HepG2 (cell line): ENCODE measurements around the gene GLS2. TPM values are rescaled to one million over a fixed set of nuclear protein-coding genes. Genes with fewer than 3 reads are reported as not detected.

Experiments
- ELF4 ChIP-seq: sonication (generic); formaldehyde crosslinking; IDR thresholded peaks from 2 replicates; pipeline ENCODE4 v1.5.0; 2020; ENCODE audit warnings: missing genetic modification reagents, mild to moderate bottlenecking, moderate library complexity, borderline replicate concordance
- HOXA5 ChIP-seq: sonication (generic); formaldehyde crosslinking; IDR thresholded peaks from 2 replicates; pipeline ENCODE4 v1.4.0; 2020; ENCODE audit warnings: missing genetic modification reagents
- POLR2A ChIP-seq, 2 experiments: IDR thresholded peaks; 2 replicates each; pipeline ENCODE4 v1.6.1; 2011; ENCODE audit warnings: low read depth in 2 of 2, low read length in 2 of 2, mild to moderate bottlenecking in 1 of 2, moderate library complexity in 1 of 2; ENCODE audit not compliant: insufficient read depth in 1 of 2
- REPIN1 ChIP-seq: sonication (generic); formaldehyde crosslinking; IDR thresholded peaks from 2 replicates; pipeline ENCODE4 v1.8.0; 2022; ENCODE audit warnings: missing genetic modification reagents, low read depth, mild to moderate bottlenecking, borderline replicate concordance
- SMAD3 ChIP-seq: sonication (generic); formaldehyde crosslinking; IDR thresholded peaks from 2 replicates; pipeline ENCODE4 v1.4.0; 2020; ENCODE audit warnings: missing genetic modification reagents
- TERF1 ChIP-seq: sonication (generic); formaldehyde crosslinking; IDR thresholded peaks from 2 replicates; pipeline ENCODE4 v1.8.0; 2022; ENCODE audit warnings: mild to moderate bottlenecking, missing genetic modification reagents, moderate library complexity
- ZBTB14 ChIP-seq: sonication (generic); formaldehyde crosslinking; IDR thresholded peaks from 2 replicates; pipeline ENCODE4 v1.4.0; 2020; ENCODE audit warnings: missing genetic modification reagents
- ZBTB26 ChIP-seq: IDR thresholded peaks from 2 replicates; pipeline ENCODE4 v1.6.1; 2016; ENCODE audit warnings: missing compliant biosample characterization, missing genetic modification reagents, borderline replicate concordance
- ZHX2 ChIP-seq, 2 experiments: sonication (generic) in 1 of 2; formaldehyde crosslinking in 1 of 2; IDR thresholded peaks; 2 replicates each; pipeline versions ENCODE4 v1.6.1 to v1.9.0; 2014 to 2022; ENCODE audit warnings: antibody characterized with exemption in 1 of 2, borderline replicate concordance in 1 of 2, inconsistent platforms in 1 of 2, low read depth in 1 of 2, missing genetic modification reagents in 1 of 2
- ZKSCAN8 ChIP-seq: IDR thresholded peaks from 2 replicates; pipeline ENCODE4 v1.6.1; 2016; ENCODE audit warnings: borderline replicate concordance, missing genetic modification reagents, missing compliant biosample characterization
- ZNF280D ChIP-seq: sonication (generic); formaldehyde crosslinking; IDR thresholded peaks from 2 replicates; pipeline ENCODE4 v1.5.1; 2020; ENCODE audit warnings: mild to moderate bottlenecking, missing genetic modification reagents
- ZNF282 ChIP-seq: fragments of 450-650 bp; IDR thresholded peaks from 2 replicates; pipeline ENCODE4 v1.6.1; 2018; ENCODE audit not compliant: partially characterized antibody
- ZNF367 ChIP-seq: sonication (generic); formaldehyde crosslinking; IDR thresholded peaks from 2 replicates; pipeline ENCODE4 v1.4.0; 2020; ENCODE audit warnings: missing genetic modification reagents, borderline replicate concordance
- ZNF672 ChIP-seq: sonication (generic); formaldehyde crosslinking; IDR thresholded peaks from 2 replicates; pipeline ENCODE4 v1.8.1; 2022; ENCODE audit warnings: missing genetic modification reagents
- ZNF691 ChIP-seq: sonication (generic); formaldehyde crosslinking; IDR thresholded peaks from 2 replicates; pipeline ENCODE4 v1.4.0; 2020; ENCODE audit warnings: missing genetic modification reagents, low read depth, mild to moderate bottlenecking, borderline replicate concordance
- polyA plus RNA-seq, 8 experiments: library from polyadenylated mRNA; depleted of rRNA in 3 of 8; stranded (reverse) in 7 of 8; unstranded in 1 of 8; fragments of >200 nt; fragmentation: Illumina TruSeq in 4 of 8; extraction: Trizol in 4 of 8; gene quantifications; 2 replicates each; pipeline versions ENCODE4 v1.2.1 to v1.2.3, GENCODE V29; 2011 to 2016; ENCODE audit warnings: low read depth in 4 of 8, missing spikeins in 1 of 8, mixed read lengths in 1 of 8; ENCODE audit not compliant: insufficient read depth in 1 of 8
- total RNA-seq, 5 experiments: library from RNA; depleted of rRNA; stranded (reverse); fragments of >200 nt; fragmentation: Illumina TruSeq; extraction: Trizol; gene quantifications; 2 replicates each; pipeline ENCODE4 v1.2.3, GENCODE V29; 2016; ENCODE audit warnings: low read depth in 1 of 5

The GLS2 gene
- total and polyA plus RNA-seq, 2 of the 13 experiments (the other 11 are each of a cell fraction or from before 2014, with no cell fraction given), result 8.6 to 12.2 TPM

- TF ChIP-seq ZBTB14 (CRISPR knock-in tag) (no peak), TERF1 (no peak), ZNF282 (no peak), HOXA5 (CRISPR knock-in tag) (no peak), ELF4 (CRISPR knock-in tag) (no peak), ZNF691 (no peak), REPIN1 (no peak), SMAD3 (CRISPR knock-in tag) (no peak), ZNF367 (CRISPR knock-in tag) (no peak), ZNF280D (CRISPR knock-in tag) (0 out of 2 replicates have a peak, but pooled peaks have one; percentile 52), ZHX2 (IDR thresholded peaks at IDR 0.05; ENCODE audit: low read depth) (no peak), ZHX2 (CRISPR knock-in tag; IDR thresholded peaks at IDR 0.05; ENCODE audit: borderline replicate concordance) (no peak), ZNF672 (CRISPR knock-in tag) (no peak), POLR2A (IDR thresholded peaks at IDR 0.05; ENCODE audit: insufficient read depth in 1 of 2, low read depth in 2 of 2, low read length in 2 of 2) (no peak), ZKSCAN8 (CRISPR knock-in tag) (no peak), ZBTB26 (no peak)
These were observed 417 bp downstream of the GLS2 start (continued) for GRCh38 chr12:56487448-56488040.
